GM12873 (cell line): ENCODE data around the gene HOMER2.

Experiments
- TF ChIP-seq, protein P1 (sequence below): IDR thresholded peaks from 2 replicates; pipeline ENCODE4 v1.5.1; 2012; ENCODE audit warnings: low read depth, mild to moderate bottlenecking, moderate library complexity, low read length, control low read depth; ENCODE audit not compliant: insufficient read depth; ENCODE audit errors: missing control alignments

Gene HOMER2

DNA sequence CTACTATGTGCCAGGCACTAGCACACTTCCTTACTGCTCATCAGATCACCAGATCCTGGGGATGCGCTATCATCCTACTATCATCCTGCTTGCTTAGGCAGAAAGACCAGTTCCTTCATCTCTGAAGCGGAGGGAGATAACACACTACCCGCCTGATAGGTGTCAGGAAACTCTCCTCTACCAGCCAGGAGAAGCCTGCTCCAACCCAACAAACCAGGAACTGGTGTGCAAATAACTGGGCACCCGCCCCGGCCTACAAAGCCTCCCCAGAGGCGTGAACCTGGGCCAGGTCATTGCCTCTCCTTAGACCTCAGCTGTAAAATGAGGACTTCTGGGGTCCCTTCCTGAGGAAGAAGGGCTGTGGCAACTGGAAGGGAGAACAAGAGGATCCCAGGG is 61.5 kb downstream of the HOMER2 start:
- TF ChIP-seq, protein P1, sequence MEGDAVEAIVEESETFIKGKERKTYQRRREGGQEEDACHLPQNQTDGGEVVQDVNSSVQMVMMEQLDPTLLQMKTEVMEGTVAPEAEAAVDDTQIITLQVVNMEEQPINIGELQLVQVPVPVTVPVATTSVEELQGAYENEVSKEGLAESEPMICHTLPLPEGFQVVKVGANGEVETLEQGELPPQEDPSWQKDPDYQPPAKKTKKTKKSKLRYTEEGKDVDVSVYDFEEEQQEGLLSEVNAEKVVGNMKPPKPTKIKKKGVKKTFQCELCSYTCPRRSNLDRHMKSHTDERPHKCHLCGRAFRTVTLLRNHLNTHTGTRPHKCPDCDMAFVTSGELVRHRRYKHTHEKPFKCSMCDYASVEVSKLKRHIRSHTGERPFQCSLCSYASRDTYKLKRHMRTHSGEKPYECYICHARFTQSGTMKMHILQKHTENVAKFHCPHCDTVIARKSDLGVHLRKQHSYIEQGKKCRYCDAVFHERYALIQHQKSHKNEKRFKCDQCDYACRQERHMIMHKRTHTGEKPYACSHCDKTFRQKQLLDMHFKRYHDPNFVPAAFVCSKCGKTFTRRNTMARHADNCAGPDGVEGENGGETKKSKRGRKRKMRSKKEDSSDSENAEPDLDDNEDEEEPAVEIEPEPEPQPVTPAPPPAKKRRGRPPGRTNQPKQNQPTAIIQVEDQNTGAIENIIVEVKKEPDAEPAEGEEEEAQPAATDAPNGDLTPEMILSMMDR, result no peak

DNA sequence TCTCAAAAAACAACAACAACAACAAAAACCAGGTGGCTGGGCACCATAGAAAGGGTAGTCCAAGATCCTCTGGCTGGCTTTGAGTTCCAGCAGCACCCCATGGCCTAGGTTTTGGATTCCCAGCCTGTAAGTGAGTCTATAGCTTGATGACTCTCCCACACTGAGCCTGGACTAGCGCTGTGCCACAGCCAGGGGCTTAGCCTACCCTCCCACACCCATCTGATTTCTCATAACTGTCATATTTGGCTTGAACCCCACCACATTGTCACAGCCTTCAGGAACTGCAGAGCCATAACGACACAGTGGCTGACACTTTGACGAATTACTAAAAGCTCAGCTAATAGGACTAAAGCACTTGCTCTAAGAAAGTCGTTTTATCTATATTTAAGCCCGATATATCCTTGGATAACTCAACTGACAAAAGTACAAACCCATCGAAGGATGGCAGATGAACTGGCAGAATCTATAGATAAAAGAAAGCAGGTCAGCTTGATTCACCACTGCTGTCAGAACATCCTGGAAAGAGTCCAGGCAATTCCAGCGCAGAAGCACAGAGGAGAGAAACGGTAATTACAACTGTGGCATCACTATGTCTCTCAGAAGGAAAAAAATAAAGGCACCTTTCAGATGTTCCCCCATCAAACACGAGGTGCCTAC is 62.1 kb downstream of the HOMER2 start:
- TF ChIP-seq, protein P1, result no peak

DNA sequence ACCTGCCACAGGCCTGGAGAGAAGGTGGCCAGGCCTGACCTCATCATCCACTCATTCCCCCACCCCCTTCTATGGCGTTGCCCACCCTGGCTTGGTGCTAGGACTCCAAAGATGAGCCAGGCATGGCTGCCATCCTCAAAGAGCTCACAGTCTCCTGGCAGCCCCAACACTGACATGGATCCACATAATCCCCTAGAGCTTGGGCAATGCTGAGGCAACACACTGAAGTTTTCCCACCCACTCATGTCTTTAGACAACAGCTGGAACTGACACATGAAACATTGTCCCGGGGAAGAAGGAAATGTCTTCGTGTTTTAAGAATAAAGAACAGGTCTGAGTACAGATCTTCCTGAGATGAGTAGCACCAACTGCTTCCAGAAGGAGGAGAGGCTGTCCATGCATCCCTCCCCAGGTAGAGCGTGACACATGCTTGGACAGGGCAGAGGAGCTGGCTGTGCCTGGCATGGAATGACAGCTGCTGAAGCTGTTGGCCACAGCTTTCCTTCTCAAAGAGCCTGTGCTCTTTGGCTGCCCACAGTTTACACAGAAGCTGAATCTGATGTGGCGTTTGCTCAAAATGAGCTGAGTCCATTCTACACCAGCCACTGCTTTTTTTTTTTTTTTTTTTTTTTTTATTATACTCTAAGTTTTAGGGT is 70.1 kb downstream of the HOMER2 start:
- TF ChIP-seq, protein P1, result no peak

DNA sequence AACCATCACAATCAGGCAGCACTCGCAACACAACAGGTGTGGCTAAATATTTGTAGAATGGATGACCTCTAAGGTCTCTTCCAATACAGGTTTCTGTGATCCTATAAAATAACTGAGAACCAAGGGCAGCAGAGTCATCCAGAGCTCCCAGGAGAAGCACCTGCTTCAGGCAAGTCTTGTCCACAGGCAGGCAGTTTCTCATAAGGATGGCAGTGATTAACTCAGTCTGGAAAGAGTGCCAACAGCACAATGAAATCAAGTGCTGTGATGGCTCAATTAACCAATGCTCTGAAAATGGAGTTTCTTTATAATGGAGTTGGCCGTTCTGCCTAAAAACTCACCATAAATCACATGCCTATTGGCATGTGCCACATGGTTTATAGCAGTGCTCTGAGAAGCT is 70.8 kb downstream of the HOMER2 start:
- TF ChIP-seq, protein P1, result no peak

DNA sequence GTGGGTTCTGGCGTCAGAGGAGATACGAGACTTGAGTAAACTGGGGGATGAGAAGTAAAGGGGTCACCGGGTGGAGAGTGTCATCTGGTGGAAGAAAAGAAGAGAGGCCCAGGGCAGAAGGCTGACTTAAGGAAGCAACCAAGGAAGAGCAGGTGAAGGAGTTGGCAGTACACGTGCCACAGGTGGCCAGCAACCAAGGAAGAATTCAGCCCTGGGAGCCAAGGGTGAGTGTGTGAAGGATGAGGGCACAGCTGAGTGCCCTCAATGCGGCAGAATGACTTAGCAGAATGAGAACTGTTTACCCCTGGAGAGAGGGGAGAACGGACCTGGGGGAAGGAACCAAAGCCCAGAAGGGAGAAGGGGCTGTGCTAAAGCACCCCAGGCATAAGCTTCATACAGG is 71.8 kb downstream of the HOMER2 start:
- TF ChIP-seq, protein P1, result no peak

DNA sequence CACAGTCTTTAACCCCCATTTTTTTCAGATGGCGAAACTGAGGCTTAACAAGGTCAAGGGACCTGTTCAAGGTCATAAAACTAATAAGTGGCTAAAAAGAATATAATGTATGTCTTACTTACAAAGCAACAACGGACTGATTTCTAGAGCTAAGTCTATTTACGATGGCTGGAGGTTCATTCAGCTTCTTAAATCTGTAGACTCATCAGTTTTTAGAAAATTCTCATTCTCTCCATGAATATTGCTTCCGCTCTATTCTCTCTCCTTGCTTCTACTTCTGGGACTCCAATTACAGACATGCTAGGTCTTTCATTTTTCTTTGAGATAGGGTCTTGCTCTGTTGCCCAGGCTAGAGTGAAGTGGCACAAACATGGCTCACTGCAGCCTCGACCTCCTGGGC is 74.2 kb downstream of the HOMER2 start:
- TF ChIP-seq, protein P1, result no peak

DNA sequence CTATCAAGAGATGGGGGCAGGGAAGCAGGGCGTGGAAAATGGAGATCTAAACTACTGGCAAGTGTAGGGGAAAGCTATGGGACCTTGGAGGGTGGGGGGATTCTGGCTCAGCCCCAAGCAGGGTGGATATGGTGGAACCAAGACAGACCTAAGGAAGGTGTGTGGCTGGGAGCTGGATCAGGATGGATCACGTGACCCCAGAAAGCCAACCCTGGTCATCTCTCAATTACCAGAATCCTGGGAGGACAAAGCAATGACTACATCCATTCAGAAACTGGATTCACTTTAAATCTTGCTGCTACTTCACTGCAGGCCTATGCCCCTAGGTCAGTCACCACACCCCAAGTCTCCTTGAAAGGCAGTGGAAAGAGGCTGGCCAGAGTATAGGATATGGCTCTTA is 74.7 kb downstream of the HOMER2 start:
- TF ChIP-seq, protein P1, result no peak
